Measurements from ENCODE around the gene SESN3. TPM values are rescaled to one million over a fixed set of nuclear protein-coding genes. Genes with fewer than 3 reads are reported as not detected.

Gene SESN3
- total RNA-seq, 1 donor from 2014 or later: 84.8 TPM

GRCh38 chr11:95123556-95123955 is 107.4 kb downstream of the SESN3 start:
- Mint-ChIP-seq H3K27ac (ENCODE audit: unreplicated experiment) (no peak overlapping the region), H3K27me3 (ENCODE audit: unreplicated experiment) (no peaks in the 10 kb centered on the region), H3K4me1 (ENCODE audit: unreplicated experiment) (peaks cover 10% of the 10 kb centered on the region), H3K36me3 (ENCODE audit: unreplicated experiment) (peaks cover 11% of the 10 kb centered on the region), H3K4me3 (ENCODE audit: unreplicated experiment) (no peak overlapping the region), H3K9me3 (ENCODE audit: unreplicated experiment) (peaks cover 6% of the 10 kb centered on the region)
- no peak for DNase-seq (ENCODE audit: extremely low spot score, unreplicated experiment)
- TF ChIP-seq CTCF (IDR thresholded peaks at IDR 0.05): no peak

- H3K27ac Mint-ChIP-seq (ENCODE audit: unreplicated experiment): no peak overlapping the region
- H3K4me1 Mint-ChIP-seq (ENCODE audit: unreplicated experiment): peaks cover 10% of the 10 kb centered on the region
- TF ChIP-seq CTCF (IDR thresholded peaks at IDR 0.05): no peak
- H3K36me3 Mint-ChIP-seq (ENCODE audit: unreplicated experiment): peaks cover 13% of the 10 kb centered on the region
- peaks cover 8% of the 10 kb centered on the region for H3K9me3 Mint-ChIP-seq (ENCODE audit: unreplicated experiment)
- no peak overlapping the region for H3K4me3 Mint-ChIP-seq (ENCODE audit: unreplicated experiment)
- no peak for DNase-seq (ENCODE audit: extremely low spot score, unreplicated experiment)
- no peaks in the 10 kb centered on the region for H3K27me3 Mint-ChIP-seq (ENCODE audit: unreplicated experiment)
Measured at GRCh38 chr11:95121698-95122097, 109.3 kb downstream of the SESN3 start.

- no peak for DNase-seq (ENCODE audit: extremely low spot score, unreplicated experiment)
- Mint-ChIP-seq H3K4me3 (ENCODE audit: unreplicated experiment) (no peak overlapping the region), H3K27ac (ENCODE audit: unreplicated experiment) (no peak overlapping the region), H3K27me3 (ENCODE audit: unreplicated experiment) (no peaks in the 10 kb centered on the region), H3K9me3 (ENCODE audit: unreplicated experiment) (peaks cover 8% of the 10 kb centered on the region), H3K36me3 (ENCODE audit: unreplicated experiment) (peaks cover 10% of the 10 kb centered on the region), H3K4me1 (ENCODE audit: unreplicated experiment) (peaks cover 10% of the 10 kb centered on the region)
- TF ChIP-seq CTCF (IDR thresholded peaks at IDR 0.05): no peak
Measured at GRCh38 chr11:95119361-95120060, 111.5 kb downstream of the SESN3 start.

GRCh38 chr11:95115597-95115996 is 115.4 kb downstream of the SESN3 start:
- peaks cover 8% of the 10 kb centered on the region for H3K9me3 Mint-ChIP-seq (ENCODE audit: unreplicated experiment)
- TF ChIP-seq CTCF (IDR thresholded peaks at IDR 0.05): no peak
- H3K36me3 Mint-ChIP-seq (ENCODE audit: unreplicated experiment): peaks cover 16% of the 10 kb centered on the region
- H3K4me1 Mint-ChIP-seq (ENCODE audit: unreplicated experiment): peaks cover 5% of the 10 kb centered on the region
- no peaks in the 10 kb centered on the region for H3K27me3 Mint-ChIP-seq (ENCODE audit: unreplicated experiment)
- no peak overlapping the region for H3K4me3 Mint-ChIP-seq (ENCODE audit: unreplicated experiment)
- DNase-seq (ENCODE audit: extremely low spot score, unreplicated experiment): no peak
- no peak overlapping the region for H3K27ac Mint-ChIP-seq (ENCODE audit: unreplicated experiment)

Other genes starting within 250 kb of the SESN3 start
- not detected in 2 replicates for gene KDM4E, start 205.9 kb downstream of the SESN3 start, total RNA-seq
- gene KDM4F, start 181.8 kb downstream of the SESN3 start, total RNA-seq: not detected in 2 replicates
- gene SRSF8, start 164.3 kb downstream of the SESN3 start, total RNA-seq: 57.6 and 67.2 TPM in 2 replicates
- 91.6 and 98.0 TPM in 2 replicates for gene ENDOD1, start 141.4 kb downstream of the SESN3 start, total RNA-seq

Measured in osteocyte (in vitro differentiated cells).